Breast epithelium (tissue), 4 donors: ENCODE measurements around the gene FBXL7. TPM values are rescaled to one million over a fixed set of nuclear protein-coding genes. Genes with fewer than 3 reads are reported as not detected.

Experiments used
- DNase-seq, 2 donors: peaks; one replicate each; pipeline ENCODE4 v3.0.0-alpha.2; 2019; ENCODE audit warnings: low spot score in 2 of 2
- H3K27ac ChIP-seq, 2 donors: fragments of 200-600 bp; sonication (generic) in 1 of 2; one replicate each; pipeline ENCODE4 v1.5.1; 2016 to 2019; ENCODE audit warnings: mild to moderate bottlenecking in 1 of 2
- H3K27me3 ChIP-seq, 2 donors: fragments of 200-600 bp; sonication (generic) in 1 of 2; one replicate each; pipeline versions ENCODE4 v1.5.1 to v1.6.0; 2017 to 2019; ENCODE audit warnings: control low read depth in 1 of 2, mild to moderate bottlenecking in 1 of 2
- H3K36me3 ChIP-seq: fragments of 200-600 bp; one replicate; pipeline ENCODE4 v1.5.1; 2019
- H3K4me1 ChIP-seq, 2 donors: fragments of 200-600 bp; sonication (generic); one replicate each; pipeline ENCODE4 v1.5.1; 2016 to 2019; ENCODE audit warnings: control low read depth in 1 of 2
- H3K4me3 ChIP-seq, 3 donors: fragments of 200-600 bp; sonication (generic); 1 replicate in 2 of 3; 2 replicates in 1 of 3; pipeline ENCODE4 v1.5.1; 2016 to 2019; ENCODE audit warnings: mild to moderate bottlenecking in 3 of 3, moderate library complexity in 2 of 3
- H3K9me3 ChIP-seq, 2 donors: fragments of 200-600 bp; sonication (generic) in 1 of 2; one replicate each; pipeline ENCODE4 v1.5.1; 2016 to 2019; ENCODE audit warnings: control low read depth in 1 of 2
- CTCF ChIP-seq, 3 donors: fragments of 450-650 bp; IDR thresholded peaks; one replicate each; pipeline ENCODE4 v1.5.1; 2016 to 2017; ENCODE audit warnings: antibody characterized with exemption in 3 of 3, mild to moderate bottlenecking in 3 of 3, moderate library complexity in 3 of 3
- POLR2A ChIP-seq: fragments of 450-650 bp; IDR thresholded peaks from one replicate; pipeline ENCODE4 v1.6.1; 2016; ENCODE audit warnings: antibody characterized with exemption, mild to moderate bottlenecking, moderate library complexity
- POLR2AphosphoS5 ChIP-seq, 3 donors: sonication (generic); formaldehyde crosslinking; IDR thresholded peaks; one replicate each; pipeline ENCODE4 v1.6.1; 2017; ENCODE audit warnings: antibody characterized with exemption in 3 of 3
- intact Hi-C: fragments of 100-400 bp; cut with DNase I; formaldehyde crosslinking; loops from one replicate; pipeline ENCODE4 v1.15.1; 2023; ENCODE audit warnings: low total_unique reads
- total RNA-seq, 3 donors: library from RNA; depleted of rRNA; stranded (reverse); fragments of >200 nt; gene quantifications; one replicate each; pipeline ENCODE4 v1.1.0, GENCODE V29; 2016

FBXL7 gene
- total RNA-seq, 3 donors from 2014 or later = 6.9 to 17.3 (median 10.8) TPM

- Histone ChIP-seq H3K27ac (no peak overlapping the region), H3K36me3 (no peaks in the 10 kb centered on the region), H3K9me3 (no peaks in the 10 kb centered on the region), H3K4me1 (peaks cover 4 to 9% of the 10 kb centered on the region in 2 donors), H3K27me3 (no peaks in the 10 kb centered on the region), H3K4me3 (no peak overlapping the region)
- intact Hi-C loops = no loop called here
- TF ChIP-seq POLR2A = no peak
- TF ChIP-seq CTCF (IDR thresholded peaks at IDR 0.05) = no peak
- no peak for TF ChIP-seq POLR2AphosphoS5 (IDR thresholded peaks at IDR 0.05)
- peak in 1 of 2 donors; percentile 62 for DNase-seq
Observed at GRCh38 chr5:15798006-15798405, 298.0 kb downstream of the FBXL7 start.

- Histone ChIP-seq H3K9me3 (peaks cover 0 to 2% of the 10 kb centered on the region in 2 donors), H3K27ac (no peak overlapping the region), H3K4me1 (peaks cover 4 to 9% of the 10 kb centered on the region in 2 donors), H3K36me3 (no peaks in the 10 kb centered on the region), H3K4me3 (no peak overlapping the region), H3K27me3 (no peaks in the 10 kb centered on the region)
- TF ChIP-seq POLR2A (no peak), POLR2AphosphoS5 (IDR thresholded peaks at IDR 0.05) (no peak), CTCF (IDR thresholded peaks at IDR 0.05) (no peak)
- intact Hi-C loops = no loop called here
- DNase-seq = no peak
Observed at GRCh38 chr5:15799014-15799413, 299.0 kb downstream of the FBXL7 start.

- H3K4me1 ChIP-seq = peaks cover 4 to 9% of the 10 kb centered on the region in 2 donors
- intact Hi-C loops = no loop called here
Observed at GRCh38 chr5:15799612-15800011, 299.6 kb downstream of the FBXL7 start.

GRCh38 chr5:15803280-15803679 is 303.3 kb downstream of the FBXL7 start:
- H3K9me3 ChIP-seq = peaks cover 9 to 13% of the 10 kb centered on the region in 2 donors
- H3K36me3 ChIP-seq = no peaks in the 10 kb centered on the region
- TF ChIP-seq POLR2A = no peak
- TF ChIP-seq POLR2AphosphoS5 (IDR thresholded peaks at IDR 0.05) = no peak
- no peak for TF ChIP-seq CTCF (IDR thresholded peaks at IDR 0.05)
- no peak overlapping the region for H3K27ac ChIP-seq
- no peaks in the 10 kb centered on the region for H3K27me3 ChIP-seq
- intact Hi-C loops = no loop called here
- H3K4me3 ChIP-seq = no peak overlapping the region
- no peak for DNase-seq
- no peaks in the 10 kb centered on the region for H3K4me1 ChIP-seq

More at GRCh38 chr5:15799612-15800011, 299.6 kb downstream of the FBXL7 start:
- no peak for TF ChIP-seq CTCF (IDR thresholded peaks at IDR 0.05)
- TF ChIP-seq POLR2A = no peak
- TF ChIP-seq POLR2AphosphoS5 (IDR thresholded peaks at IDR 0.05) = no peak
- H3K27ac ChIP-seq = no peak overlapping the region
- H3K27me3 ChIP-seq = no peaks in the 10 kb centered on the region
- peaks cover 6 to 8% of the 10 kb centered on the region in 2 donors for H3K9me3 ChIP-seq
- no peaks in the 10 kb centered on the region for H3K36me3 ChIP-seq
- DNase-seq = no peak
- no peak overlapping the region for H3K4me3 ChIP-seq

GRCh38 chr5:15806613-15807012 is 306.6 kb downstream of the FBXL7 start:
- H3K9me3 ChIP-seq = peaks cover 9 to 13% of the 10 kb centered on the region in 2 donors
- H3K4me3 ChIP-seq = no peak overlapping the region
- DNase-seq = no peak
- intact Hi-C loops = loop anchor here (1.0 kb wide), 1 partner anchor 17 kb away; no protein-coding TSS in a partner anchor
- H3K27me3 ChIP-seq = no peaks in the 10 kb centered on the region
- peak overlapping the region in 1 of 2 donors; percentile 38 for H3K27ac ChIP-seq
- H3K36me3 ChIP-seq = no peaks in the 10 kb centered on the region
- no peak for TF ChIP-seq POLR2A
- no peak for TF ChIP-seq CTCF (IDR thresholded peaks at IDR 0.05)
- TF ChIP-seq POLR2AphosphoS5 (IDR thresholded peaks at IDR 0.05) = no peak
- H3K4me1 ChIP-seq = no peaks in the 10 kb centered on the region
